A549 treated with RU486 at 1 μM for 4 hours (cell line): ENCODE data around the gene CS. TPM values are rescaled to one million over a fixed set of nuclear protein-coding genes. Genes with fewer than 3 reads are reported as not detected.

Source experiments
- total RNA-seq: library from RNA; stranded (reverse); fragments of 200-300 nt; extraction: Qiagen RNA extraction; gene quantifications from 5 replicates; pipeline ENCODE4 v1.2.3, GENCODE V29; 2022; ENCODE audit warnings: low read depth

The CS gene
- total RNA-seq, result 152 to 175 TPM (median 157 TPM) in 5 replicates

DNA sequence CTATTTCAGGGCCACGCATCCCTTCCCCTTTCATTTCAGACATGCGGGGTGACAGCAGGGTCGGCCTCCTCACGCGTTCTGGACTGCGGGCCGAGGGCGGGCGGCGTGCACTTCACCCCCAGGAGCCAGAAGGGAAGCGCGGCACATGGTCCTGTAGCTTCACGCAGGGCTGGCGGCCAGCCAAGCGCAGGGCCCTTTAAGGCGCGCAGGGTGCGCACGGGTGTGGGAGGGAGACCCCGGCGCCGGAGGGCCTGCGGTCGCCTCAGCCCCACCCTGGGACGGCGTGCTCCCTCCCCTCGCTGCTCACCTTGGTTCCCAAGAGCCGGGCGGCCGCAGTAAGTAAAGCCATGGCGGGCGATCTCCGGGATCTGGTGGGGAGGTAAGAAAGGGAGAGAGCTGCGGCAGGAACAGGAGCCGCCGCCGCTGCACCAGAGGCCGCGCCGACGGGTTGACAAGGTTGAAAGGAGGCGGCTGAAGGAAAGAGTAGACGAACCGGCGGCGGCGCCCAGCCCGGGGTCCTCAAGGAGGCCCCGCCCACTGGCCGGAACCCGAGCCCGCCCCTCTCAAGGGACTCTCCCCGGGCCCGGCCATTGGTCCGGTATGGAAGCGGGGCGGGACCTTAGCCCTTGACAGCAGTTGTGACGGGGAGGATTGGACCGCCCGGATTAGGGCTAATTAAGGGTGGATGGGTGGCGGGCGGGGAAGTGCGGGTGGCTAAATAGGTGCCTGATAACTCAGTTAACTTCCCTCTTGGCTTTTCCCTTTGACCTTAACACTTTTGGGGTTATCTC, at the start of gene CS:
CS (minus strand) TSS at position 478 of the 791 bp plus-strand sequence; CDS start at position 349, 129 bp downstream.

DNA sequence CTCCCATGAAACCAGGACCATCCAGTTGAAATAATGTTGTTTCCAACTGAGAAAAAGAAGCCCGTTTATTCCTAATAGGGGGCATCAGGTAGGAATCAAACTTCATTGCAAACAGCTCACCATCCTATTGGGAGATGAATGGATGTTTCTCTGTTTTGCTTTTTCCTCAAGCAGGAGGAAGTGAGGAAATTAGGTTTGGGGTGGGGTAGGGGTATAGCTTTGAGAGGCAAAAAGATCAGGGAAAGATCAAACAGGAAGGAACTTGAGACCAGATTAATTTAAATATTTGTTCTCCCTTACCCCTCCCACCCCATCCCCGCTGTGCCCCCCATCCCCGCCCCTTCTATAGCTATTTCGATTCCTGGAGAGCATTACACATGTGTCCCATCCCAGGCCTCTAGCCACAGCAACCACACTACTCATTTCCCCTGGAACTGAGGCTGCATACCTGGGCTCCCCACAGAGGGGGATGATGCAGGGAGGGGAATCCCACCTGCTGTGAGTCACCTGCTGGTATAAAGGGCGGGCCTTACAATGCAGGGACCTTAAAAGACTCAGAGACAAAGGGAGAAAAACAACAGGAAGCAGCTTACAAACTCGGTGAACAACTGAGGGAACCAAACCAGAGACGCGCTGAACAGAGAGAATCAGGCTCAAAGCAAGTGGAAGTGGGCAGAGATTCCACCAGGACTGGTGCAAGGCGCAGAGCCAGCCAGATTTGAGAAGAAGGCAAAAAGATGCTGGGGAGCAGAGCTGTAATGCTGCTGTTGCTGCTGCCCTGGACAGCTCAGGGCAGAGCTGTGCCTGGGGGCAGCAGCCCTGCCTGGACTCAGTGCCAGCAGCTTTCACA, 38.4 kb upstream of the CS start, which contains the start of gene IL23A:
IL23A (plus strand) TSS at position 577 of the 850 bp plus-strand sequence; CDS start at position 738, 161 bp downstream.

DNA sequence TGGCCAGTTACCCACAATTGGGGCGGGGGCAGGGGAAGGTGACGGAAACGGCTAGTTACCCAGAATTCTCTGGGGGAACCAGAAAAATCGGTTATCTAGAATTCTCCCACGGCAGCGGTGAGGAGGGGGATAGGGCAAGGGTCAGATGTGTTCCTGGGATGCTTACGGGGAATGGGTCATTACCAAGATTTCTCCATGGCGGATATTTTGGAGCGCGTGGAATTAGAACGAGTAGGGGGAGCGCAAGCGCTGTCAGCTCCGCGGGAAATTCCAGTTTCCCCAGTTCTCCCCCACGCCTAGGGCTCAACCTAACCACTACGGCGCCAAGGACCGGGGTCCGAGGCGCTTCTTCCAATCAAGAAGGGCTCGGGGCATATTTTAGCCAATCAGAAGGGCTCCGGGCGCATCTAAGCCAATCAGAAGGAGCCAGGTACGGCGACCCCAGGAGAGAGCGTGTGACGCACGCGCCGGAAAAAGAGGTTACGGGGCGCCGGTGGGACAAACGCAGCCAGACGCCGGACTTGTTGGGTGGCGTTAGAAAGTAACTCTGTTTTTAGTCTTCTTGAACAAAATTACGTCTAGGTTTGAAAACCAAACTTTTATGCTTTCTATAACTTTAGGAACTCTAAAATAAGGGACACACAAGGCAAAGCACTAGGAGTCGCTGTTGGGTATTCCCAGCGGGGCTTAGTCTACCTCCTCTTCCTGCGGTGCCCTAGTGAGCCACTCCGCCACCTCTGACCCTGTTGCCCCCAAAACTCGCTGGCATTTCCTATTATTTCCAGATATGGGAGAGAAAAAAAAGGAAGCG, 33.8 kb upstream of the CS start, which contains the start of gene PAN2:
PAN2 (minus strand) TSS at position 322 of the 811 bp plus-strand sequence. CDS start 906 bp downstream, outside the sequence.

DNA sequence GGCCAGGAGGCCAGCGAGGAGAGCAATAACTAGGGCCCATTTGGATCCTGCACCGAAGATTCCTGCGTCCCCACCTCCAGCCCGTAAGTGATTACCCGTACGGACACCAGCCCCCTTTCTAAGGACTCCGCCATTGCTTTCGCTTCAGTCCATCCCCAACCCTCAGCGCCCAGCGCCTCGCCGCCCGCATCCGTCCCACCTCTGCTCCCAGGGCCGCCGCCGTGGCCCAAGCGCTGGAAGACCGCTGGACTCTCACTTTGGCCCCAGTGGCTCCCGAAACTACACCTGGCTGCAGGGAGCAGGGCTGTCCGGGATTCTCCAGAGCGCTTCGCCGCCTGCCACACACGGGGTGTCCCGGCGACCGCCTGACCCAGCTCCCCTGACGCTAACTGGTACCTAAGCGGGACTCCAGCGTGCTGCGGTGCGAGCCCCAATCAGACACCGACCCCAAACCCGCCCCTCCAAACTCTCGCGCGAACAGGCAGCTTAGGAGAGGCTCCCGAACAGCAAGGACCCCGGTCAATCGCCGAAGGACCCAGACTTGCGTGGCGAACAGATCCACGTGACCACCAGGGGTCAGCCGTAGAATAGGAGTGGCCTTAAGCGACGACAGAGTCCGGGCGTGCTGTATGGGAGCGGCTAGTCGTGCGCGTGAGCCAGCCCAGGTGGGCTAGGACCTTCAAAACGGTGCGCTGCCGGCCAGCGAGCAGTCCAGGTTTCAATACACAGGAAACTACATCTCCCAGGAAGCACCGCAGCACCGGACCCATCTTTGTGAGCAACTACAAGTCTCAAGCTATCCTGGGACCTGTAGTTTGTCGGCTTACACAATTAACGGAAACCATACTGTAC, 15.7 kb upstream of the CS start, which contains the start of gene CNPY2:
CNPY2 (minus strand) TSS at position 367 of the 852 bp plus-strand sequence. CDS start 771 bp downstream, outside the sequence.

DNA sequence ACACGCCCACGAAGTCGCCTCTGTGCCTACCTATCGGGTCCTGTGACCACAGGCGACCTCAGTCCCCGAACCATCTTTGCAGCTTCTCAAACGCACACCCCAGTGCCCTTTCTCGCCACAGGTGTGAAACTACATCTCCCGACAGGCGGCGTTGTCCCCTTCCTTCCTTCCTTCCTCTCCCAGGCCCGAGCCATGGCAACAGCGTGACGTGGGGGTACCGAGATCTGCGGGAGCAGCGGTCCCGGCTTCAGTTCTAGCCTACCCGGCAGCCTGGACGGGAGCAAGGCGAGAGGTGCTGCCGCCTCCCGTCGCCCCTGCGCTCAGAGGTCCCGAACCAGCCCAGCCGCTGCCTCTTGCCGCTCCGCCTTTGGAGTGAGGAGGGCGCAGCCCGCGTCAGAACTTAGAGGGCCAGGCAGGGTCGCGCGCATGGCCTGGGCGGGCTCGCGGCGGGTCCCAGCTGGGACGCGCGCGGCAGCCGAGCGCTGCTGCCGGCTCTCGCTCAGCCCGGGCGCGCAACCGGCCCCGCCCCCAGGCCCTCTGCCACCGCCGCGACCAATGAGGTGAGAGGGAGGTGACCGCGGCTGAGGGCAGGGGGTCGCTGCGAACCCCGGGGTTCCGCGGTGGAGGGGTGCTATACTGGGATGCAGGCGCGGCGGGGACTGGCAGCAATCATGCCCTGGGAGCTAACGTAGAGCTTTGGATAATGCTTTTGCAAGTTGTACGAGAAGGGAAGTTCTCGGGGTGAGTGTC, 33.3 kb downstream of the CS start, which contains the start of gene COQ10A:
COQ10A (plus strand) TSS at position 250 of the 750 bp plus-strand sequence; CDS start at position 427, 177 bp downstream.

DNA sequence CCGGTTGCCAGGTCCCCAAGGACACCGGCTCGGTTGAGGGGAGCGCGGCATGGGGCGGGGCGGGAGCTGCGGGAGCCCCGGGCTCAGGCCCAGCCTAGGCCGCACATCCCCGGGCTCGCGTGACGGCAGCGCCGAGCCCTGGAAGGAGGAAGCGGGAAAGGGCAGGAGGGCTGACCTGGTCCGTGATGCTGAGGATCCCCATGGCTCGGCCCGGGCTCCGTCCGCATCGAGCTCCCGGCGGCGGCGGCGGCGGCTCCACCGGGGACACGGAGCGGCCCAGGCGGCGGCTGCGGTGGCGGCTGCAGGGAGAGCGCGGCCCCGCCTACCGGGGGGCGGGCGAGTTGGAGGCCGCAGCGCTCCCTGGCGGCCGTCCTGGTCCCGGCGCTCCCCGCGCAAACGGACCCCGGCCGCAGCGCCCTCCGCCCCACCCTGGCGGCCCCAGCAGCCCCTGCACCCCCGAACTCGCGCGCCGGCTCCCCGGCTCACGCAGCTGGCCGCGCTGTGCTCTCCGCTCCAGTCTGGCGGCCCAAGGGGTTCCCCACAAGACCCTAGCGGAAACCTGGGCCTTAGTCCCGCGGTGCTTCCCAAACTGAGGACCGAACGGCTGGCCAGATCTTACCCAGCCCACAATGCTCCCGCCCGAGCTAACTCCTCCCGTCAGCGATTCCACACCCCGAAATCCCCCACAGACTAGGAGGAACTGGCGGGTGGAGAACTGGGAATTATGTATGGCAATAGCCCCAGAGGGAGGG, 41.9 kb downstream of the CS start, which contains the start of gene ANKRD52:
ANKRD52 (minus strand) TSS at position 317 of the 752 bp plus-strand sequence; CDS start at position 202, 115 bp downstream.

DNA sequence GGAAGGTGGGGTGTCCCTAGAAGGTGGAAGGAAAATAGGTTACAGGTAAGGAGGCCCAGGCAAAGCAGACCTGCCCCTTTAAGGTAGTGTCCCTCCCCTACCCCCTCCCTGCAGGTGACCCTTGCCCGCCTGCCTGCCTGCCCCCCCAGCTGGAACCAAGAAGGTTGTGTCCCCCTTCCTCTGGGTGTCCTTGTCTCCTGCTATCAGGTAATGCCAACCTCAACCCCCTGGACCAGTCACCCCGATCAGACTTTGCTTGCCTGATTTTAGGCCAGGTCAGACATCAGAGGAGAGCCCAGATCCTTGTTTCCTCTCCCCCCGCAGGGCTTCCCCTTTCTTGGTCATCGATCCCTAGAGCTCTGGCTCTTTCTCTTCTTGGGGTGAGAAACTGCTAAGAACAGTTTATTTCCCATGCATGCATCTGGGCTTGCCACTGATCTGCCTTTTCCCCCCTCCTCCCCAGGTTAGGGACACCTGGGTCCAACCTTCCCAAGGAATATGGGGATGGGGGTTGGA, 70.2 kb downstream of the CS start, which contains the start of gene SLC39A5:
SLC39A5 (plus strand) TSS at position 136 of the 516 bp plus-strand sequence. CDS start 1,224 bp downstream, outside the sequence.

DNA sequence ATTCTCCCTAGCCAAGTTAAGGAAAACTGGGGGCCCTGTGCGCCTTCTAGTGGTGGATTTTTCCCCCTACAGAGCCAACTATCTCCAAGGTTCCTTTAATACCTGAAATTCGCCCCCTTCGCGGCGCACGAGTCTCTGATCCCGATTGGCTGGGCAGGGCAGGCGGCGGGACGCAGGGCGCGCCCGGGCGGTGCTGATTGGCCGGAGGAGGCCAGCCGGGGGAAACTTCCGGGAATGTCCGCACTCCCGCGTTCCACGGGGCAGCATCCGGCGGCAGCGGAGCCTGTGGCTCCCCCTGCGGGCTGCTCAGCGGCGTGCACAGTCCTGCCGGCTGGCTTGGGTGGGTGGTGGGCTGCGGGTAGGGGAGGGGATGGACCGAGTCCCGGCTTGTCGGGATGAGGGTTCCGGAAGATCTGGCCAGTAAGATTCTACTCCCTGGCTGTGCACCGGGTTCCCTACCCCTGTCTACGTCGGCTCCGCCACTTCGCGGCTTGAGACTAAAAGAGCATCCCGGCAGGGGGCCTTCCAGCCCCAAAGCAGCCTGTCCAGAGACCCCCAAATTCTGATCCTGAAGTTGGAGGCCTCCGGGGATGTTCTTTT, 75.9 kb downstream of the CS start, which contains the start of gene NABP2:
NABP2 (plus strand) TSS at position 241 of the 600 bp plus-strand sequence. CDS start 515 bp downstream, outside the sequence.

DNA sequence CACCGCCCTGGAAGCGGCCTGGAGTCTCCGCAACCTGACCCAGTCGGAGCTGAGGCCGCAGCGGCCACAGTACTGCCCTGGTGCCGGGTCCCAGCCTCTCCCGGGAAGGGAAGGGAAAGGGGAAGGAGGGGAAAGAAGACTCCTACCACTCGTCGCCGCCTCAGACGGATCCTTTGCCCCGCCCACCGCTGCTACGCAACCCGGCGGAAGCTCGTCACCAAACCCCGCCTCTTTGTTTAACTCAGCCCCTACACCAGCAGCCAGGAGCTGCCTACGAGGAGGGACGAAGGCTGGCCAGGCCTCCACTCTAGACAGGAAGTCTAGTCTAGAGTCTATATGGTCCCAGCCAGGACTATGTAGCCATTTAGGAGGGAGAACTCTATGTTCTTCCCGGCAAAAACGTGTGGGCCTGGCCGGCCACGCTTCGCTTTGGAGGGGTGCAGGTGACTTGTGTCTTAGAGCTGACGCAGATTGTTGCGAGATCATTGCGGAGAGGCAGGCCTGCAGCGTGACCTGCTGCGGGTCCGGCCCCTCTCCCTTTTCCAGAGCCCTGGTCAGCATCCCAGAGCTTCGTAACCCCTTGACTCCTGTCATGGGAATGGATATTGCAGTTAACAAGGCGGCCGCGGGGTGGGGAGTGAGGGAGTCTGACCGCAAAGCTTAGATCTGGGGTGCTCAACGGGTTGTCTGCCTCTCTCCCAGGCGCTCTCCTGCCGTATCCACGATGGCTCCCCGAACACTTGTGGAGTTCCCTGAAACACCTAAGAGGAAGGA, 78.2 kb downstream of the CS start, which contains the start of gene RNF41:
RNF41 (minus strand) TSS at position 166 of the 774 bp plus-strand sequence. CDS start 7,875 bp downstream, outside the sequence.

Other genes starting within 250 kb of the CS start
- gene ERBB3, start 220.2 kb downstream of the CS start, total RNA-seq, result 1.1 to 2.8 TPM (median 1.7 TPM) in 5 replicates
- 293 to 379 TPM (median 323 TPM) in 5 replicates for gene PA2G4, start 195.8 kb downstream of the CS start, total RNA-seq
- gene RPL41, start 183.7 kb downstream of the CS start, total RNA-seq, result 5,266 to 6,618 TPM (median 5,546 TPM) in 5 replicates
- gene ZC3H10, start 182.1 kb downstream of the CS start, total RNA-seq, result 2.4 to 3.7 TPM (median 2.8 TPM) in 5 replicates
- 59.0 to 74.9 TPM (median 65.7 TPM) in 5 replicates for gene ESYT1, start 172.1 kb downstream of the CS start, total RNA-seq
- 71.8 to 84.7 TPM (median 75.8 TPM) in 5 replicates for gene MYL6B, start 147.7 kb downstream of the CS start, total RNA-seq
- 2,092 to 2,946 TPM (median 2,208 TPM) in 5 replicates for gene MYL6, start 142.0 kb downstream of the CS start, total RNA-seq
- 30.7 to 37.5 TPM (median 36.2 TPM) in 5 replicates for gene SMARCC2, start 110.8 kb downstream of the CS start, total RNA-seq
- gene RNF41, start 78.4 kb downstream of the CS start, total RNA-seq, result 20.2 to 25.5 TPM (median 24.6 TPM) in 5 replicates
- 58.0 to 66.9 TPM (median 62.4 TPM) in 5 replicates for gene NABP2, start 76.0 kb downstream of the CS start, total RNA-seq
- gene SLC39A5, start 70.3 kb downstream of the CS start, total RNA-seq, result not detected in 5 replicates
- gene ANKRD52, start 41.9 kb downstream of the CS start, total RNA-seq, result 36.4 to 49.1 TPM (median 44.3 TPM) in 5 replicates
- gene COQ10A, start 33.4 kb downstream of the CS start, total RNA-seq, result 16.4 to 20.6 TPM (median 19.3 TPM) in 5 replicates
- 117 to 168 TPM (median 137 TPM) in 5 replicates for gene CNPY2, start 15.7 kb upstream of the CS start, total RNA-seq
- 11.9 to 16.2 TPM (median 14.3 TPM) in 5 replicates for gene PAN2, start 33.7 kb upstream of the CS start, total RNA-seq
- gene IL23A, start 38.6 kb upstream of the CS start, total RNA-seq, result 0.42 to 0.74 TPM (median 0.59 TPM) in 5 replicates
- 10.6 to 11.7 TPM (median 11.3 TPM) in 5 replicates for gene STAT2, start 59.8 kb upstream of the CS start, total RNA-seq
- gene APOF, start 62.5 kb upstream of the CS start, total RNA-seq, result not detected in 5 replicates
- gene TIMELESS, start 149.1 kb upstream of the CS start, total RNA-seq, result 33.4 to 39.1 TPM (median 36.7 TPM) in 5 replicates
- not detected in 5 replicates for gene MIP, start 154.3 kb upstream of the CS start, total RNA-seq
- 1.6 to 2.1 TPM (median 1.9 TPM) in 5 replicates for gene SPRYD4, start 168.2 kb upstream of the CS start, total RNA-seq
- 0.09 to 0.76 TPM (median 0.16 TPM) in 5 replicates for gene GLS2, start 187.8 kb upstream of the CS start, total RNA-seq
- gene RBMS2, start 221.5 kb upstream of the CS start, total RNA-seq, result 10.4 to 14.5 TPM (median 13.6 TPM) in 5 replicates